GM18870 (cell line): ENCODE measurements around the gene DEDD.

Source experiments
- ATAC-seq: cut with Tn5 transposase; IDR thresholded peaks from one replicate; pipeline ENCODE4 v1.9.1; 2021; ENCODE audit warnings: moderate library complexity; ENCODE audit not compliant: unreplicated experiment

DEDD gene

GRCh38 chr1:161164901-161165610 is 32.6 kb upstream of the DEDD start:
- no peak for ATAC-seq

GRCh38 chr1:161163793-161164192 is 31.3 kb upstream of the DEDD start:
- ATAC-seq = no peak

- no peak for ATAC-seq
These were observed 30.3 kb upstream of the DEDD start for GRCh38 chr1:161162806-161163205.

- ATAC-seq = no peak
These were observed 29.6 kb upstream of the DEDD start for GRCh38 chr1:161162052-161162451.

- no peak for ATAC-seq
These were observed 29.2 kb upstream of the DEDD start for GRCh38 chr1:161161652-161162051.

GRCh38 chr1:161160671-161161145 is 28.2 kb upstream of the DEDD start:
- ATAC-seq = no peak

- no peak for ATAC-seq
These were observed 27.4 kb upstream of the DEDD start for GRCh38 chr1:161159913-161160243.

- no peak for ATAC-seq
These were observed 26.8 kb upstream of the DEDD start, which contains the start of gene USP21 for GRCh38 chr1:161159087-161159912. Gene USP21, plus strand, starts transcription at chr1:161159500. Its CDS starts 1,141 bp downstream, at chr1:161160641.

- ATAC-seq = no peak
These were observed 26.0 kb upstream of the DEDD start for GRCh38 chr1:161158316-161159010.

GRCh38 chr1:161157867-161158266 is 25.4 kb upstream of the DEDD start:
- ATAC-seq = no peak

GRCh38 chr1:161153682-161154337 is 21.3 kb upstream of the DEDD start, which contains the start of gene UFC1:
Gene UFC1, plus strand, starts transcription at chr1:161153978. Its CDS starts 20 bp downstream, at chr1:161153998.
- ATAC-seq = no peak

GRCh38 chr1:161153176-161153575 is 20.7 kb upstream of the DEDD start:
- no peak for ATAC-seq

- no peak for ATAC-seq
These were observed 13.4 kb upstream of the DEDD start for GRCh38 chr1:161145832-161146231.

- no peak for ATAC-seq
These were observed 8.4 kb upstream of the DEDD start for GRCh38 chr1:161140755-161141400.

GRCh38 chr1:161139766-161140165 is 7.3 kb upstream of the DEDD start:
- ATAC-seq = no peak

GRCh38 chr1:161138431-161138830 is 6.0 kb upstream of the DEDD start:
- ATAC-seq = no peak

GRCh38 chr1:161137881-161138280 is 5.4 kb upstream of the DEDD start:
- no peak for ATAC-seq

GRCh38 chr1:161133220-161133740 is 813 bp upstream of the DEDD start:
- no peak for ATAC-seq

GRCh38 chr1:161131523-161132409 is 701 bp downstream of the DEDD start:
- no peak for ATAC-seq
